Measurements from ENCODE around the gene SLC20A1. TPM values are rescaled to one million over a fixed set of nuclear protein-coding genes. Genes with fewer than 3 reads are reported as not detected.
"Not testable (repeated sequence)": the region's sequence is repeated elsewhere in the genome, so short reads cannot be mapped to it uniquely, and the experiment has no call there.

The SLC20A1 gene
- total RNA-seq, 1 donor from 2014 or later, result 43.5 TPM

GRCh38 chr2:112706170-112706664, 60.5 kb downstream of the SLC20A1 start:
- peak; percentile 33 to 49 for ATAC-seq

DNA sequence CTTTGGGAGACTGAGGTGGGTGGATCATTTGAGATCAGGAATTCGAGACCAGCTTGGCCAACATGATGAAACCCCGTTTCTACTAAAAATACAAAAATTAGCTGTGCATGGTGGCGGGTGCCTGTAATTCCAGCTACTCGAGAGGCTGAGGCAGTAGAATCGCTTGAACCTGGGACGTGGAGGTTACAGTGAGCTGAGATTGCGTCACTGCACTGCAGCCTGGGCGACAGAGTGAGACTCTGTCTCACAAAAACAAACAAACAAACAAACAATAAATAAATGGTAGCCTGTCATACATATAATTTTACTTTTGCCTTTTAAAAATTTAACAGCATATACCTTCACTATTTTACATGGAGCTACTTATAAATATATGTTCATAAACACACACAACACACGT, 61.2 kb downstream of the SLC20A1 start:
- DNase-seq; intact Hi-C loops (cut with DNase I); H3K27ac ChIP-seq; H3K4me3 ChIP-seq; H3K9me3 ChIP-seq; H3K36me3 ChIP-seq; ATAC-seq; H3K27me3 ChIP-seq (ENCODE audit: low read depth): not testable (repeated sequence)
- peaks cover 11% of the 10 kb centered on the region for H3K4me1 ChIP-seq

More at GRCh38 chr2:112706170-112706664, 60.5 kb downstream of the SLC20A1 start:
- no peaks in the 10 kb centered on the region for H3K36me3 ChIP-seq
- no peaks in the 10 kb centered on the region for H3K27me3 ChIP-seq (ENCODE audit: low read depth)
- H3K4me1 ChIP-seq, result peaks cover 12% of the 10 kb centered on the region
- TF ChIP-seq, protein P1, sequence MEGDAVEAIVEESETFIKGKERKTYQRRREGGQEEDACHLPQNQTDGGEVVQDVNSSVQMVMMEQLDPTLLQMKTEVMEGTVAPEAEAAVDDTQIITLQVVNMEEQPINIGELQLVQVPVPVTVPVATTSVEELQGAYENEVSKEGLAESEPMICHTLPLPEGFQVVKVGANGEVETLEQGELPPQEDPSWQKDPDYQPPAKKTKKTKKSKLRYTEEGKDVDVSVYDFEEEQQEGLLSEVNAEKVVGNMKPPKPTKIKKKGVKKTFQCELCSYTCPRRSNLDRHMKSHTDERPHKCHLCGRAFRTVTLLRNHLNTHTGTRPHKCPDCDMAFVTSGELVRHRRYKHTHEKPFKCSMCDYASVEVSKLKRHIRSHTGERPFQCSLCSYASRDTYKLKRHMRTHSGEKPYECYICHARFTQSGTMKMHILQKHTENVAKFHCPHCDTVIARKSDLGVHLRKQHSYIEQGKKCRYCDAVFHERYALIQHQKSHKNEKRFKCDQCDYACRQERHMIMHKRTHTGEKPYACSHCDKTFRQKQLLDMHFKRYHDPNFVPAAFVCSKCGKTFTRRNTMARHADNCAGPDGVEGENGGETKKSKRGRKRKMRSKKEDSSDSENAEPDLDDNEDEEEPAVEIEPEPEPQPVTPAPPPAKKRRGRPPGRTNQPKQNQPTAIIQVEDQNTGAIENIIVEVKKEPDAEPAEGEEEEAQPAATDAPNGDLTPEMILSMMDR (IDR thresholded peaks at IDR 0.05), result no peak
- DNase-seq, result no peak
- no peak overlapping the region for H3K4me3 ChIP-seq
- H3K27ac ChIP-seq, result no peak overlapping the region
- intact Hi-C loops (cut with DNase I), result no loop called here
- no peaks in the 10 kb centered on the region for H3K9me3 ChIP-seq

DNA sequence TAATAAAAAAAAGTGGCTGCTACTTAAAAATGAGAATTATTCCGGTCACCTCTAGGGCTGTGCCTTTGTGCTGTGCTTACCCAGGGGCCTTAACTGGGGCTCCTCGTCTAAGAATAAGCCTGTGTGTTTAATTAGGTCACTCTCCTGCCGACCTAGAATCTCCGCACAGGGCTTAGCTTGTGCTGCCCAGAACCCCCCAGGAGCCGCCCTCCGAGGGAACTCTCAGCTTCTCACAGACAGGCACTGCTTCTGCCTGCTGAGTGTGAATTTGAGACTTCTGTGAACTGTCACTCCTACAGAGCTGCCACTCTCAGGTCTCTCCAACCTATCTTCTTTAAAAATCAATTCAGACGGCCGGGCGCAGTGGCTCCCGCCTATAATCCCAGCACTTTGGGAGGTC, 63.2 kb downstream of the SLC20A1 start:
- H3K4me1 ChIP-seq, result peaks cover 11% of the 10 kb centered on the region
- DNase-seq, result no peak
- ATAC-seq, result no peak
- H3K9me3 ChIP-seq, result no peaks in the 10 kb centered on the region
- H3K27me3 ChIP-seq (ENCODE audit: low read depth), result no peaks in the 10 kb centered on the region
- no peak overlapping the region for H3K4me3 ChIP-seq
- intact Hi-C loops (cut with DNase I), result no loop called here
- H3K36me3 ChIP-seq, result no peaks in the 10 kb centered on the region
- TF ChIP-seq, protein P1 (IDR thresholded peaks at IDR 0.05), result no peak
- H3K27ac ChIP-seq, result peak overlapping the region; percentile 51

DNA sequence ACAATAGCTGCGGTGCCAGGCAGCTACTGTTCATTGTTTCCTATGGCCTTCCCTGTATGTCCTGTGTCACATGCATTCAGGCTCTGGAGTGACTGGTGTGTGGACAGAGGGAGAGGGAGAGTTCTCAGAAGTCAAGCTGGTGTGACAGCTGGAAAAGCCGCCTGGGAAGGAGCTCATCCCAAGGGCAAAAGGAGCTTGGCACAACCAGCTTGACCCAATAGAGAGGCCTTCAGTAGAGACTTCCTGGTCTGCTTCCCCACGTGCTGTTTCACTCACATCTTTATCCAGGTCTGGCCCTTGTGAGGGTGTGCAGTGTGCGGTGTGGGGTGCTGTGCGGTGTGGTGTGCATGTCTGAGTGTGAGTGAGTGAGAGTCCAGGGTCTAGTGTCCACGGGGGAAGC, 64.0 kb downstream of the SLC20A1 start:
- Histone ChIP-seq H3K4me3 (no peak overlapping the region), H3K27ac (no peak overlapping the region), H3K9me3 (no peaks in the 10 kb centered on the region), H3K4me1 (peaks cover 11% of the 10 kb centered on the region), H3K27me3 (ENCODE audit: low read depth) (no peaks in the 10 kb centered on the region), H3K36me3 (no peaks in the 10 kb centered on the region)
- ATAC-seq (no peak), DNase-seq (no peak)
- intact Hi-C loops (cut with DNase I), result no loop called here
- TF ChIP-seq, protein P1 (IDR thresholded peaks at IDR 0.05), result no peak

DNA sequence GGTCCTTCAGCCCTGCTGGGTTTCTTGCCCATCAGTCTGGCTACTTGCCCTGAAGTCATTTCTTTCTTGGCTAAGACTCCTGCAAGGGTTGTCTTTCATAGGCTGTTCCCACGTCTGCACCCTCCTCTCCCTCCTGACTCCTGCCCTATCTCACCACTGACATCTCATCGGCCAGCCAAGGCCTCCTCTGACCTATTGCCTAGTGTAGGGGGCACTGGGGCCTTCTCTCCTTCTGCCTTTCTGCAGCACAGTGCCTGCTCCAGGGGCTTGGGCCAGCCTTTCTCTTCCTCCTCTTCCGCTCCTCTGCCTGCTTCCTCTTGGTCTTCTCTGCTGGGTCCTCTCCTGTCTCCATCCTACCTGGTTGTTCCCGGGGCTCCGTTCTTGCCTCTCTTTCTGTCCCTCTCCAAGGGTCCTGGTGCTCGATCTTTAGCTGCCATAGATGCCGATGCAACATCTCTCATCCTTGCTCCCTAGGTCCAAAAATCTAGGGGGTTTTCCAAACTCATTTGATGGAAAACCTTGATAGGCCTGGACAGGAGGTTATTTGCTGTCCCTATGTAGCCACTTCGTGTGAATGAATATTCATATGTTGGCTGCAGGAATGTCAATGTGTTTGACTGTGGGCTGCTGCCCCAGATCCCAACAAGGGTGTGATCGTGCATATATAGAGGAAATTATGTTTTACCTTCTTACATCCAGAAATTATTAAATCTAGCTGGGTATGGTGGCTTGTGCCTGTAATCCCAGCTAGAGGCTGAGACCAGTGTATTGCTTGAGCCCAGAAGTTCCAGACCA, 65.4 kb downstream of the SLC20A1 start:
- no peaks in the 10 kb centered on the region for H3K9me3 ChIP-seq
- H3K36me3 ChIP-seq, result no peaks in the 10 kb centered on the region
- intact Hi-C loops (cut with DNase I), result no loop called here
- DNase-seq (no peak), ATAC-seq (no peak)
- H3K4me1 ChIP-seq, result peaks cover 11% of the 10 kb centered on the region
- H3K4me3 ChIP-seq, result no peak overlapping the region
- no peaks in the 10 kb centered on the region for H3K27me3 ChIP-seq (ENCODE audit: low read depth)
- TF ChIP-seq, protein P1 (IDR thresholded peaks at IDR 0.05), result no peak
- no peak overlapping the region for H3K27ac ChIP-seq

GRCh38 chr2:112712465-112712864, 66.7 kb downstream of the SLC20A1 start:
- TF ChIP-seq, protein P1 (IDR thresholded peaks at IDR 0.05), result no peak
- no peak for DNase-seq

More at GRCh38 chr2:112712465-112712864, 66.7 kb downstream of the SLC20A1 start:
- no peaks in the 10 kb centered on the region for H3K27me3 ChIP-seq (ENCODE audit: low read depth)
- peaks cover 7% of the 10 kb centered on the region for H3K4me1 ChIP-seq
- ATAC-seq, result no peak
- intact Hi-C loops (cut with DNase I), result no loop called here
- H3K9me3 ChIP-seq, result no peaks in the 10 kb centered on the region
- no peaks in the 10 kb centered on the region for H3K36me3 ChIP-seq
- H3K27ac ChIP-seq, result no peak overlapping the region
- no peak overlapping the region for H3K4me3 ChIP-seq

All from lower lobe of right lung (tissue), 2 donors.